DOHH2 (cell line): ENCODE results near the gene MYORG.

Experiments used
- H3F3A ChIP-seq: fragments of 200-600 bp; sonication (generic), shearing (Covaris generic); 2 replicates; pipeline ENCODE4 v1.6.0; 2016; ENCODE audit warnings: antibody characterized with exemption, mild to moderate bottlenecking; ENCODE audit not compliant: control insufficient read depth, insufficient read depth
- H3K27ac ChIP-seq: fragments of 200-600 bp; sonication (generic); 2 replicates; pipeline ENCODE4 v1.5.1; 2014; ENCODE audit warnings: low read depth, mild to moderate bottlenecking, low read length, moderate library complexity
- H3K27me3 ChIP-seq: fragments of 200-600 bp; sonication (generic); 2 replicates; pipeline ENCODE4 v1.6.1; 2014; ENCODE audit warnings: mild to moderate bottlenecking, low read length, mixed read lengths; ENCODE audit not compliant: control insufficient read depth
- H3K36me3 ChIP-seq: fragments of 200-600 bp; sonication (generic); 2 replicates; pipeline ENCODE4 v1.6.1; 2014; ENCODE audit warnings: mild to moderate bottlenecking, low read length, moderate library complexity, mixed read lengths; ENCODE audit not compliant: control insufficient read depth
- H3K4me1 ChIP-seq: fragments of 200-600 bp; sonication (generic); 2 replicates; pipeline ENCODE4 v1.6.1; 2014; ENCODE audit warnings: mild to moderate bottlenecking, low read length, mixed read lengths; ENCODE audit not compliant: control insufficient read depth
- H3K4me2 ChIP-seq: fragments of 200-600 bp; sonication (generic); 2 replicates; pipeline ENCODE4 v1.6.0; 2014; ENCODE audit warnings: mild to moderate bottlenecking, low read length, moderate library complexity
- H3K4me3 ChIP-seq: fragments of 200-600 bp; sonication (generic); 2 replicates; pipeline ENCODE4 v1.5.1; 2014; ENCODE audit warnings: mild to moderate bottlenecking, low read length, mixed read lengths
- H3K79me2 ChIP-seq: fragments of 200-600 bp; sonication (generic); 2 replicates; pipeline ENCODE4 v1.6.1; 2014; ENCODE audit warnings: mild to moderate bottlenecking, low read length, mixed read lengths; ENCODE audit not compliant: control insufficient read depth
- H3K9me2 ChIP-seq: fragments of 200-600 bp; sonication (generic); replicated peaks from 2 replicates; pipeline ENCODE4 v1.6.1; 2014; ENCODE audit warnings: mild to moderate bottlenecking, low read length, mixed read lengths; ENCODE audit not compliant: control insufficient read depth
- H3K9me3 ChIP-seq: fragments of 200-600 bp; sonication (generic); 2 replicates; pipeline ENCODE4 v1.6.1; 2014; ENCODE audit warnings: antibody characterized with exemption, low read length, mixed read lengths; ENCODE audit not compliant: control insufficient read depth, insufficient read depth
- H4K20me1 ChIP-seq: fragments of 200-600 bp; sonication (generic); 2 replicates; pipeline ENCODE4 v1.6.0; 2014; ENCODE audit warnings: low read depth, mild to moderate bottlenecking, antibody characterized with exemption, low read length, moderate library complexity; ENCODE audit not compliant: control insufficient read depth, insufficient read depth
- CTCF ChIP-seq: fragments of 200-600 bp; sonication (generic); IDR thresholded peaks from one replicate; pipeline ENCODE4 v1.5.1; 2014; ENCODE audit warnings: antibody characterized with exemption, mild to moderate bottlenecking, low read depth, low read length; ENCODE audit not compliant: poor library complexity, severe bottlenecking
- EZH2phosphoT487 ChIP-seq: fragments of 200-600 bp; sonication (generic); IDR thresholded peaks from 2 replicates; pipeline ENCODE4 v1.6.1; 2017; ENCODE audit warnings: borderline replicate concordance, mild to moderate bottlenecking, antibody characterized with exemption, low read length, moderate library complexity, mixed read lengths

The MYORG gene

GRCh38 chr9:34406219-34406618, 29.5 kb upstream of the MYORG start:
- no peaks in the 10 kb centered on the region for H3K36me3 ChIP-seq
- no peaks in the 10 kb centered on the region for H3K27me3 ChIP-seq

DNA sequence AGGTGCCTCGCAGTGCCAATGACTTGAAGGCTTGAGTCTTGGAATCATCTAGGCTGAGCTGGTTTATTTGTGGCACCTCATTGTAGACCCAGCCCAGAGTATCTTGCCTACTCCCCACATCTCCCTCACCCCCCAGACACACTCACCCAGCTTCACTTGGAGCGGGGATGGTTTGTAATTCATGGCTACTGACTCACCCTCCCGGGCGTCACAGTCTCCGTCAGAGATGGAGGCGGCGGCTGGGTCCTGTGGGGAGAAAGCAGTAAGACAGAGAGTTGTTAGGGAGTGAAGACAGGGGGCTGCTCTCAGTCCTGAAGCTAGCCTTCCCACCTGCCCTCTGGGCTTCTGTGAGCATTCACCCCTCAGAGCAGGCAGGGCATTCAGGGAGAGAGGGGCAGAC, 29.0 kb upstream of the MYORG start:
- Histone ChIP-seq H3K4me3 (no peak overlapping the region), H3K36me3 (no peaks in the 10 kb centered on the region), H3F3A (no peaks in the 10 kb centered on the region), H3K27ac (no peak overlapping the region), H3K4me2 (no peak overlapping the region), H3K9me3 (no peaks in the 10 kb centered on the region), H3K4me1 (no peaks in the 10 kb centered on the region), H3K27me3 (no peaks in the 10 kb centered on the region), H3K9me2 (no peaks in the 10 kb centered on the region), H4K20me1 (no peaks in the 10 kb centered on the region), H3K79me2 (no peaks in the 10 kb centered on the region)
- TF ChIP-seq CTCF = no peak
- no peak for TF ChIP-seq EZH2phosphoT487

More at GRCh38 chr9:34406219-34406618, 29.5 kb upstream of the MYORG start:
- H3K4me2 ChIP-seq = no peak overlapping the region
- no peaks in the 10 kb centered on the region for H3K9me3 ChIP-seq
- H3F3A ChIP-seq = no peaks in the 10 kb centered on the region
- no peak overlapping the region for H3K4me3 ChIP-seq
- no peak overlapping the region for H3K27ac ChIP-seq
- H3K9me2 ChIP-seq = no peaks in the 10 kb centered on the region
- H4K20me1 ChIP-seq = no peaks in the 10 kb centered on the region
- H3K4me1 ChIP-seq = no peaks in the 10 kb centered on the region
- H3K79me2 ChIP-seq = no peaks in the 10 kb centered on the region
- TF ChIP-seq CTCF (no peak), EZH2phosphoT487 (no peak)

DNA sequence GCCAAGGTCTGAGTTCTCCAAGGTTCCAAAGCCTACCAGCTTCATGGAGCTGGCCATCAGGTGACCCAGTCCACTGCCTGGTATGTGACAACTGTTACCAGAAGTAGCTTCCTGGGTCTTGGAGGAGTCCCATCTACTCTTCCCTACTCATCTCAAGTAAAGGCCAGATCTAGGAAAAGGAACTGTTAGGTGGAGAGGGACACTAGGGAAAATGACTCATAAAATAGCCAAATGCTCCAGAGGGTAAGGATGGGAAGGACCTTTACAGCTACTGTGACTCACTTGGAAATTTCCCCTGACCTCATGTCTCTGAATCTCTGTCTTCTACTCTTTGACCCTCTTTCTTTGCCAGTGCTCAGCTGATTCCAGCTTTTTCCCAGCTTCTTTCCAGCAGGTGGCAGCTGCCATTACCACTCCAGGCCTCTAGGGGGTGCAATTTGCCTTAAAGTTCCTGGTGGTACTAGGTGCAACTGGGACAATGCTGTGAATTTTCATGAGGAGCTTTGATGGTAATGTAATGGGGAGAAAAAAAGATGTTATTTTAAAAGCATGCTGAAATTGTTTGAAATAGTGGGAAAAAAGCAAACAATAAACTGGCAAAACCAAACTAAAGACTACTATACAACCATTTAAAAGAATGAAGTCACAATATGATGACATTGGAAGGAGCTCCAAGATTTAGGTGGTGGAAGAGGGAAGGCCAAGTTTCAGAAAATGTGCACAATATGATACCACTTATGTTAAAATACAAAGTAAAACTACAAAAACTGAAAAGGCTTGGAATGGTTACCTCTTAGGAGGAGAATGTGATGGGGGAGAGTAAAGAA, 27.1 kb upstream of the MYORG start:
- no peaks in the 10 kb centered on the region for H3K36me3 ChIP-seq
- H3K27ac ChIP-seq = no peak overlapping the region
- H3F3A ChIP-seq = no peaks in the 10 kb centered on the region
- no peaks in the 10 kb centered on the region for H3K9me2 ChIP-seq
- peak; percentile 100 for TF ChIP-seq CTCF
- no peak for TF ChIP-seq EZH2phosphoT487
- H3K79me2 ChIP-seq = no peaks in the 10 kb centered on the region
- H4K20me1 ChIP-seq = no peaks in the 10 kb centered on the region
- no peaks in the 10 kb centered on the region for H3K9me3 ChIP-seq
- no peaks in the 10 kb centered on the region for H3K27me3 ChIP-seq
- H3K4me1 ChIP-seq = no peaks in the 10 kb centered on the region
- H3K4me3 ChIP-seq = no peak overlapping the region
- H3K4me2 ChIP-seq = no peak overlapping the region
